Body of pancreas (tissue), 4 donors: ENCODE data around the gene ADGRG7.

Source experiments
- CTCF ChIP-seq, 7 experiments: fragments of 450-650 bp in 4 of 7; fragments of 200-600 bp in 3 of 7; sonication (generic) in 3 of 7; IDR thresholded peaks; one replicate each; pipeline ENCODE4 v1.5.1; 2016 to 2019; ENCODE audit warnings: antibody characterized with exemption in 7 of 7
- POLR2A ChIP-seq, 3 donors: fragments of 450-650 bp; IDR thresholded peaks; one replicate each; pipeline ENCODE4 v1.6.1; 2016; ENCODE audit warnings: antibody characterized with exemption in 3 of 3, mild to moderate bottlenecking in 2 of 3

DNA sequence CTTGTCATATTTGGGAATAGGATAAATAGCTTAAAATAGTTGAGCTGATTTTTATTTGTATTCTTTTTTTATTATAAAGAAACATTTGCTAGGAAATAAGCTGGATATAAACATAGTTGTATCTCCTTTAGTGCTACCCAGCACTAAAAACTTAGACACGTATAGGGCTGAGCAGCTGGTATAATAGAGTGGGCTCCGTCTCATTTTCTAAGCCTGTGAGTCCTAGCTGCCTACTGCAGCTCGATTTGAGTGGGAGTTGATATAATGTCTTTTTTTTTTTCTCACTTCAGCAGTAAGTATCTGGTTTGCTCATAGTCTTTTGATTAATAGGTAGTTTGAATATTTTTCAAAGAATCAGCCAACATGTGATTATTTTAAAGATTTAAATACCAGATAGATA, 134.1 kb downstream of the ADGRG7 start:
- TF ChIP-seq CTCF (IDR thresholded peaks at IDR 0.05) (no peak), POLR2A (IDR thresholded peaks at IDR 0.05) (no peak)
